Activated CD8-positive, alpha-beta memory T cell treated with anti-CD3 and anti-CD28 coated beads for 4 hours (primary cell): Measurements from ENCODE around the gene ARID4B.
"Not testable (repeated sequence)": the region's sequence is repeated elsewhere in the genome, so short reads cannot be mapped to it uniquely, and the experiment has no call there.

Experiments used
- DNase-seq, 2 donors: peaks; one replicate each; pipeline ENCODE4 v3.0.0-alpha.2; 2020; ENCODE audit warnings: low read depth in 2 of 2

ARID4B gene

GRCh38 chr1:235270625-235271024, 57.4 kb downstream of the ARID4B start:
- DNase-seq = no peak

- DNase-seq = not testable (repeated sequence)
Measured at GRCh38 chr1:235269990-235270389, 58.0 kb downstream of the ARID4B start.

- DNase-seq = no peak
Measured at GRCh38 chr1:235268379-235269125, 59.4 kb downstream of the ARID4B start.

GRCh38 chr1:235266967-235267366, 61.0 kb downstream of the ARID4B start:
- no peak for DNase-seq

- DNase-seq = no peak
Measured at GRCh38 chr1:235266325-235266724, 61.7 kb downstream of the ARID4B start.

- no peak for DNase-seq
Measured at GRCh38 chr1:235265900-235266299, 62.1 kb downstream of the ARID4B start.

GRCh38 chr1:235264327-235264726, 63.7 kb downstream of the ARID4B start:
- DNase-seq = no peak

- DNase-seq = no peak
Measured at GRCh38 chr1:235262539-235262938, 65.4 kb downstream of the ARID4B start.

- DNase-seq = no peak
Measured at GRCh38 chr1:235261243-235261642, 66.7 kb downstream of the ARID4B start.

- no peak for DNase-seq
Measured at GRCh38 chr1:235259133-235259778, 68.7 kb downstream of the ARID4B start.

GRCh38 chr1:235258068-235258467, 69.9 kb downstream of the ARID4B start:
- DNase-seq = not testable (repeated sequence)

- no peak for DNase-seq
Measured at GRCh38 chr1:235254721-235255120, 73.3 kb downstream of the ARID4B start.

GRCh38 chr1:235253219-235253962, 74.6 kb downstream of the ARID4B start:
- peak; percentile 18 to 28 for DNase-seq

GRCh38 chr1:235250430-235250829, 77.5 kb downstream of the ARID4B start:
- no peak for DNase-seq

- no peak for DNase-seq
Measured at GRCh38 chr1:235246022-235246948, 81.7 kb downstream of the ARID4B start.

- no peak for DNase-seq
Measured at GRCh38 chr1:235244974-235245592, 82.9 kb downstream of the ARID4B start.

- DNase-seq = no peak
Measured at GRCh38 chr1:235240960-235241359, 87.0 kb downstream of the ARID4B start.

- no peak for DNase-seq
Measured at GRCh38 chr1:235239851-235240250, 88.1 kb downstream of the ARID4B start.

- DNase-seq = no peak
Measured at GRCh38 chr1:235238558-235238957, 89.4 kb downstream of the ARID4B start.

- DNase-seq = no peak
Measured at GRCh38 chr1:235236128-235236527, 91.9 kb downstream of the ARID4B start.

GRCh38 chr1:235229868-235230267, 98.1 kb downstream of the ARID4B start:
- no peak for DNase-seq
